Right ventricle myocardium inferior (tissue), 1 donor: ENCODE data around the gene USP10. TPM values are rescaled to one million over a fixed set of nuclear protein-coding genes. Genes with fewer than 3 reads are reported as not detected.

Source experiments
- ATAC-seq: fragments of 200-7000 bp; cut with Tn5 transposase; one replicate; pipeline ENCODE4 v1.9.1; 2020; ENCODE audit warnings: mild to moderate bottlenecking, moderate library complexity
- DNase-seq: peaks from one replicate; pipeline ENCODE4 v3.0.0; 2021; ENCODE audit errors: missing footprints
- intact Hi-C: fragments of 100-400 bp; cut with DNase I; formaldehyde crosslinking; loops from one replicate; pipeline ENCODE4 v1.11.0; 2022
- total RNA-seq: library from RNA; stranded (reverse); fragmentation: NEBNext Ultra II Directional; extraction: Animal tissue kit (Norgen Biotek cat#: 25700); gene quantifications from one replicate; pipeline ENCODE4 v1.2.1, GENCODE V29; 2021
- donor health status: DM: no; HTN: yes; CAD: no; lungs with severe emphysema.

USP10 gene
- total RNA-seq, 1 donor from 2014 or later: 76.5 TPM

DNA sequence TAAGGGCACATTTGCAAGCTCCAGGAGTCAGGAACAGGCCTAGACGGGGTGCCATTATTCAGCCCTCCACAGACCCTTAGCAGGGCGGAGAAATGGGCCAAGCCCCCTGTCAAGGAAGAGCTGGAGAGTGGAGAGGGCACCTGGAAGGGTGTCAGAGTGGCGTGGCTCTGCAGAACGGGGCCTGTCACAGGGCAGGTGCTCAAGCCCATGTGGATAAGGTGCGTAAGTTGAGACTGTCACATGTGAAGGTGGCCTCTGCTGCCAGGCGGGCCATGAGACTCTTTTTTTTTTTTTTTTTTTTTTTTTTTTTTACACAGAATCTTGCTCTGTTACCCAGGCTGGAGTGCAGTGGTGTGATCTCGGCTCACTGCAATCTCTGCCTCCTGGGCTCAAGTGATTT lies 108.0 kb downstream of the USP10 start:
- intact Hi-C loops: no loop called here
- ATAC-seq (no peak), DNase-seq (no peak)

GRCh38 chr16:84808826-84809225 lies 109.0 kb downstream of the USP10 start:
- no peak for ATAC-seq
- intact Hi-C loops: no loop called here

GRCh38 chr16:84810518-84811273 lies 110.9 kb downstream of the USP10 start:
- DNase-seq (no peak), ATAC-seq (no peak)
- intact Hi-C loops: no loop called here

More at GRCh38 chr16:84808826-84809225, 109.0 kb downstream of the USP10 start:
- DNase-seq: no peak

GRCh38 chr16:84811529-84811928 lies 111.7 kb downstream of the USP10 start:
- intact Hi-C loops: no loop called here
- ATAC-seq: no peak
- no peak for DNase-seq

- DNase-seq: no peak
- intact Hi-C loops: no loop called here
- no peak for ATAC-seq
Observed at GRCh38 chr16:84813141-84813934, 113.5 kb downstream of the USP10 start.

DNA sequence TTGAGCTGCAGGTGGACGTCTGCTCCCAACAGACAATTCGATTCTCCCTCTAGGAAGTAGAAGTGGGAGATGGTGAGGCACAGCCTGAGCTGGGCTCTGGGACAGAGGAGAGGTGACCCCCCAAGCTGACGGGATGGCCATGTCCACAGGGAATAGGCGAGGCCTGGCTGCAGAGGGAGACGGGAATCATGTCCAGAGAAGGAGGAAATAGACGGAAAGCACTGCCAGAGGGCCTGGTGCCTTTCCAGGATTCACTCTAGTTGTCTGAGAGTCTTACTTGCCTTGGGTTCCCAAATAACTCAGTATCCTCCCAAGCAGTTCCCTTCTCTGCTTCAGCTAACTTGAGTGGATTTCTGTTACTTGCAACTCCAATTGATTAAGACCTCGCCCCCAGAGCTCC lies 115.7 kb downstream of the USP10 start:
- intact Hi-C loops: no loop called here
- ATAC-seq (no peak), DNase-seq (no peak)

DNA sequence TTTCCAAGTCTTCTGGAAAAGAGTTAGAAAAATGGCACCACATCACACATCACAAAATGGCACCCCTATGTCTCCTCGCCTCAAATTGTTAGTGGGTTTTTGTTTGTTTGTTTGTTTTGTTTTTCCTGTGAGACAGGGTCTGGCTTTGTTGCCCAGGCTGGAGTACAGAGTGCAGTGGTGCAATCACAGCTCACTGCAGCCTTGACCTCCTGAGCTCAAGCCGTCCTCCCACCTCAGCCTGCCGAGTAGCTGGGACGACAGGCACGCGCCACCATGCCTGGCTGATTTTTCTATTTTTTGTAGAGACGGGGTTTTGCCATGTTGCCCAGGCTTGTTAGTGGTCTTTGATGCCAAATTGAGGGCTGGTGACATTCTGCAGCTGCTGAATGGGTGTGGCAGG lies 116.2 kb downstream of the USP10 start:
- ATAC-seq (no peak), DNase-seq (no peak)
- intact Hi-C loops: no loop called here

DNA sequence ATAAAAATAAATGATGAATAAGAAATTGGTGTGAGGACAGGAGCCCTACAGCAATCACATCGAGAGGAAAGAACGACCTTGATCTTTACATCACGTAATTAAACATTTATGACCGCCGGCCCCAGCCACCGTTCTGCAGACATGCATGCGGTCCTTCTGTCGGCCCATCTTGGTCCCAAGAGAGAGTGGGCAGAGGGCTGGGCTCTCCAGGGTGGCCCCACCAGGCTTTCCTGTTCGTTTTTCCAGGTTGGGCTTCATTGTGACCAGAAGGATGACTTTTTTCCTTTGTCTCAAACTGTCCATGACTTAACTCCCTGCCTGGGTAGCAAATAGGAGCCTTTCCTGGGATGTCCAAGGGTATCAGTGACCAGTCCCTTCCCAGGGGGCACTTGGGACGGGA lies 116.7 kb downstream of the USP10 start:
- no peak for DNase-seq
- no peak for ATAC-seq
- intact Hi-C loops: no loop called here

- ATAC-seq (no peak), DNase-seq (no peak)
- intact Hi-C loops: no loop called here
Observed at GRCh38 chr16:84817206-84817605, 117.4 kb downstream of the USP10 start.

DNA sequence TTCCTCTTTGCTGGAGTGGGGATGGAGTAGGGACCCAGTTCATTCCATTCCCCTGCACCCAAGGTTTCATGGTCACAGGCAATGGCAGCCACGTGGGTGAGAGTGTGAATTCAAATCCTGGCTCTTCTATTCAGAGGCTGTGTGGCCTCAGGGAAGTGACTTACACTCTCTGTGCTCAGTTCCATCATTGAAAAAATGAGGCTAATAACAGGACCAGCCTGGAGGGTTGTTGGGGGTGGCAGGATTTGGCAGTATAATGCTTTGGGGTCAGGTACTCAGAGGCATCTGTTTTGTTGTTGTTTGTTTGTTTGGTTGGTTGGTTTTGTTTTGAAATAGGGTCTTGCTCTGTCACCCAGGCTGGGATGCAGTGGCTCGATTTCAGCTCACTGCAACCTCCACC lies 117.8 kb downstream of the USP10 start:
- DNase-seq (no peak), ATAC-seq (no peak)
- intact Hi-C loops: no loop called here

GRCh38 chr16:84818133-84818532 lies 118.3 kb downstream of the USP10 start:
- intact Hi-C loops: no loop called here
- ATAC-seq: no peak

DNA sequence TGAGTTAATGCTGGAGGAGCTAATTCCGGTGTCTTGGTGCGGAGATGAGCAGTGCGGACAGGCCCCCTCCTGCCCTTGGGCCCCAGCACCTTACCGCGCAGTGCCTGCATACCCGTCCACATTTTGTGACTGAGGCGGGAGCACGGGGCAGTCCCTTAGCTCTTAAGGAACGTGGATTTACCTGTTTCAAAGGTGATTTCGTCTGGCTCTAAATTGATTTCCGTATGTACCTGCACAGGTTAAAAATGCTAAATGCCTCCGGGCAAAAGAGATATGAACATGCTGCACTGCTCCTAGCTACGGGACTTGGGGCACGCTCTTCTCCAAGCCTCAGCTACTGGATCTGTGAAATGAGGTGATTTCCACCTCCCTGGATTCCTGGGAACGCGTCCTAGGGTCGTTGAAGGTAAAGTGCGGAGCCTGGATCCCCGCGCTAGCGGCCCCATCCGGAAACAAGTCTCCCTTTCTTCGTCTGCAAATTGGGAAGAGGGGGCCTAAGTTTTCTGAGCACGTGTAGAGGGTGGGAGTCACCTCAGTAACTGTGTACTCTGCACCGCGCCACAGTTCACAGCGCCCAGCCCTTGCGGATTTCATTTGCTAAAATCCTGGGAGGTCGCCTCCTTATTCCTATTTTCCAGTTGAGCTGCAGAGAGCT lies 119.3 kb downstream of the USP10 start:
- no peak for DNase-seq
- intact Hi-C loops: no loop called here
- no peak for ATAC-seq

More at GRCh38 chr16:84818133-84818532, 118.3 kb downstream of the USP10 start:
- DNase-seq: no peak

GRCh38 chr16:84819644-84820304 lies 120.0 kb downstream of the USP10 start, which contains the start of gene CRISPLD2:
CRISPLD2 (plus strand) TSS chr16:84819985; CDS start chr16:84838496, 18,511 bp downstream.
- DNase-seq (peak; percentile 99), ATAC-seq (peak; percentile 93)
- intact Hi-C loops: no loop called here

DNA sequence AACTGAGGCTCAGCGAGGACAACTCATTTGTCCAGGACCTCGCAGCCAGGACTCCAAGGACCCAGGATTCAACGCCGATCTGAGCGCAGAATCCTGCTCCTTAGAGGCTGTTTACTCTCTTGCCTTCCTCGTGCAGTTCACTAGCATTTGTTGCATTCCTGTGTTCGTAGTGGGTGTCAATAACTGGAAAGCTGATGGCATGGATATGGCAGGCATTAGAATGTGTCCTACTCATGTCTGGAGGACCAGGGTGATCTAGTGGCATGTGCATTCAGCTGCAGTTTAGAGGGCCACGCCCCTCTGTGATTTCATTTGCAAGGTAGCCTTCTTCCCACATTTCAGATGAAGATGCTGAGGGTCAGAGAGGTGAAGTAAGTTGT lies 120.5 kb downstream of the USP10 start:
- intact Hi-C loops: no loop called here
- ATAC-seq: no peak
- no peak for DNase-seq

DNA sequence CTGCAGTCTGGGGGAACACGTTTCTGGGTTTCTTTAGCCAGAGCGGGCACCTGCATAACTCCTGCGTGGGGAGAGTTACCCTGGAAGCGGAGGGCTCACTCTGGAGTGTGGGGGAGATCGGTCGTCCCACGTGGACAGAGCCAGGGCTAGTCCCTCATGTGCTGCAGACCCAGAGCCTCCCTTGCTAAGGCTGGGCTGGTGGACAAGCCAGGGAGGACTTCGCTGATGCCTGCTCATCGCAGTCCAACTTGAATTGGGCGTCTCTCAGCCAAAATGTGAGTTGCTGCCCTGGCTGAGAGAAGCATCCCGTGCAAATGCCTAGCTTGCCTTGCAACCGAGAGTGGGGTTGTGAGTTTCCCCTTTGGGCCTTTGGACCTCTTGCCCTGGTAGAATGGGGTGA lies 121.0 kb downstream of the USP10 start:
- ATAC-seq: no peak
- intact Hi-C loops: no loop called here
- no peak for DNase-seq

DNA sequence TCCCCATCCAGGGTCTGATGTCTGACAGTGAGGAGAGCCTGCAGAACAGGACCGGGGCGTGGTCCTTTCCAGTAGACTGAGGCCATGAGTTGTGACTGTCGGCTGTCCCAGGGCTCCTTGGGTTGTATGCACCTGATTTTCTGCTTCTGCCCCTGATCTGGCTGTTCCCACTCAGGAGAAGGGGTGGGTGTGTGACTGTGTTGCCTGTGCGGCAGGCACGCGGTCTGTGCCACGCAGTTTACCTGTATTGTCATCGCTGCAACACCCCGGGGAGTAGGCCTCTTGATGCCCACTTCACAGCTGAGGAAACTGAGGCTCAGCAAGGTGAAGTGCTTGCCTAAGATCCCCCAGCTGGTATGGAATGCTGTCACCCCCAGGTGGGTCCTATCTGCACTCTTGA lies 121.4 kb downstream of the USP10 start:
- DNase-seq: no peak
- intact Hi-C loops: no loop called here

GRCh38 chr16:84821728-84822689 lies 122.2 kb downstream of the USP10 start:
- ATAC-seq (peak; percentile 29), DNase-seq (no peak)
- intact Hi-C loops: no loop called here

More for the DNA sequence above, 121.4 kb downstream of the USP10 start:
- ATAC-seq: no peak

- no peak for DNase-seq
- ATAC-seq: no peak
- intact Hi-C loops: no loop called here
Observed at GRCh38 chr16:84822990-84823389, 123.2 kb downstream of the USP10 start.
